Naive B cell (primary cell): ENCODE results near the gene ATP1B4. TPM values are rescaled to one million over a fixed set of nuclear protein-coding genes. Genes with fewer than 3 reads are reported as not detected.

ENCODE experiments used
- ATAC-seq, 2 donors: fragments of 150-1000 bp; cut with Tn5 transposase; 2 replicates each; pipeline ENCODE4 v1.10.0; 2021; ENCODE audit warnings: low read depth in 2 of 2, mild to moderate bottlenecking in 2 of 2, moderate library complexity in 2 of 2
- DNase-seq: peaks from one replicate; pipeline ENCODE4 v3.0.0; 2022
- H3K27ac Mint-ChIP-seq, 6 donors: one replicate each; pipeline ENCODE4 v1.8.0; 2020 to 2022; ENCODE audit warnings: mild to moderate bottlenecking in 6 of 6, mixed read lengths in 6 of 6, moderate library complexity in 5 of 6, inconsistent platforms in 2 of 6
- H3K27me3 Mint-ChIP-seq, 3 donors: one replicate each; pipeline ENCODE4 v1.8.0; 2021 to 2022; ENCODE audit warnings: mixed read lengths in 3 of 3, mild to moderate bottlenecking in 1 of 3
- H3K36me3 Mint-ChIP-seq, 2 donors: one replicate each; pipeline ENCODE4 v1.8.0; 2020 to 2022; ENCODE audit warnings: mixed read lengths in 2 of 2, inconsistent platforms in 1 of 2, mild to moderate bottlenecking in 1 of 2
- H3K4me1 Mint-ChIP-seq, 3 donors: one replicate each; pipeline ENCODE4 v1.8.0; 2020 to 2022; ENCODE audit warnings: mixed read lengths in 3 of 3, inconsistent platforms in 1 of 3, mild to moderate bottlenecking in 1 of 3, moderate library complexity in 1 of 3
- H3K4me3 Mint-ChIP-seq, 8 donors: one replicate each; pipeline ENCODE4 v1.8.0; 2020 to 2022; ENCODE audit warnings: mild to moderate bottlenecking in 8 of 8, mixed read lengths in 8 of 8, moderate library complexity in 8 of 8, inconsistent platforms in 2 of 8
- H3K9me3 Mint-ChIP-seq, 7 donors: one replicate each; pipeline ENCODE4 v1.8.0; 2020 to 2022; ENCODE audit warnings: mixed read lengths in 7 of 7, mild to moderate bottlenecking in 5 of 7, inconsistent platforms in 2 of 7, moderate library complexity in 1 of 7
- polyA plus RNA-seq, 6 donors: library from polyadenylated mRNA; unstranded; fragments of 300-500 nt; fragmentation: Illumina TruSeq; gene quantifications; one replicate each; pipeline ENCODE4 v1.2.3, GENCODE V29; 2021; ENCODE audit warnings: low read depth in 6 of 6

ATP1B4 gene
- polyA plus RNA-seq, 6 donors from 2014 or later: not detected

GRCh38 chrX:120401301-120401700 is 39.4 kb downstream of the ATP1B4 start:
- Mint-ChIP-seq H3K27ac (no peak overlapping the region), H3K27me3 (peaks cover 0 to 9% (median 3%) of the 10 kb centered on the region in 3 donors), H3K4me1 (no peaks in the 10 kb centered on the region)

DNA sequence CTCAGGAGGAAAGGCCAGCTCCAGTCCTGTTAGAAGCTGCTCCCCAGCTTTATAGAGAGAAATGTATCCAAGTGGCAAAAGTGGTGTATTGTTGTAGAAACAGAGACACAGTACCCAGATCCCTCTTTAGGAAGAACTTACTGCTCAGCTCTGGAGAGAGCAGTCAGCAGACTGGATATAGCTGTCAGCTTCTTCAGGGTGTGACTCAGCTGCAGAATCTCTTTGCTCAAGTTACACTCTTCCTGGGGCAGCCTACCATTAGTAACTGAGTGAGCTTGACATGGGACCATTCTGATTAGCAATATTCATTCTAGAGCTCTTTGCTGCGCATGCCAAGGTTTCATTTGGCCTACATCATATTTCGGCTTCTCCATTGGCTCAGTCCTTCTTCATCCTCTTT is 40.5 kb downstream of the ATP1B4 start:
- Mint-ChIP-seq H3K4me3 (no peak overlapping the region), H3K27me3 (peaks cover 0 to 13% (median 5%) of the 10 kb centered on the region in 3 donors), H3K9me3 (peaks cover 0 to 15% (median 3%) of the 10 kb centered on the region in 7 donors), H3K4me1 (no peaks in the 10 kb centered on the region), H3K27ac (no peak overlapping the region), H3K36me3 (peaks cover 0 to 7% of the 10 kb centered on the region in 2 donors)
- ATAC-seq (no peak), DNase-seq (no peak)

More at GRCh38 chrX:120401301-120401700, 39.4 kb downstream of the ATP1B4 start:
- ATAC-seq: no peak
- peaks cover 0 to 14% (median 3%) of the 10 kb centered on the region in 7 donors for H3K9me3 Mint-ChIP-seq
- no peak overlapping the region for H3K4me3 Mint-ChIP-seq
- peaks cover 0 to 4% of the 10 kb centered on the region in 2 donors for H3K36me3 Mint-ChIP-seq
- DNase-seq: no peak

- Mint-ChIP-seq H3K27me3 (peaks cover 0 to 17% (median 8%) of the 10 kb centered on the region in 3 donors), H3K36me3 (peaks cover 0 to 13% of the 10 kb centered on the region in 2 donors), H3K9me3 (peaks cover 4 to 38% (median 16%) of the 10 kb centered on the region in 7 donors), H3K27ac (no peak overlapping the region), H3K4me3 (no peak overlapping the region), H3K4me1 (no peaks in the 10 kb centered on the region)
- ATAC-seq (no peak), DNase-seq (no peak)
These were observed 44.7 kb downstream of the ATP1B4 start for GRCh38 chrX:120406638-120407037.

- Mint-ChIP-seq H3K9me3 (peaks cover 4 to 38% (median 16%) of the 10 kb centered on the region in 7 donors), H3K27ac (peak overlapping the region in 1 of 6 donors; percentile 4), H3K27me3 (peaks cover 0 to 17% (median 8%) of the 10 kb centered on the region in 3 donors), H3K4me3 (no peak overlapping the region), H3K36me3 (peaks cover 0 to 13% of the 10 kb centered on the region in 2 donors), H3K4me1 (no peaks in the 10 kb centered on the region)
- DNase-seq: no peak
- ATAC-seq: no peak
These were observed 46.3 kb downstream of the ATP1B4 start for GRCh38 chrX:120408168-120408567.

- DNase-seq (peak; percentile 27), ATAC-seq (peak; percentile 76 to 84)
- Mint-ChIP-seq H3K4me3 (peak overlapping the region; percentile 1 to 82 (median 54)), H3K4me1 (peaks cover 23 to 30% (median 28%) of the 10 kb centered on the region in 3 donors), H3K9me3 (peaks cover 0 to 4% (median 0%) of the 10 kb centered on the region in 7 donors), H3K27me3 (no peaks in the 10 kb centered on the region), H3K27ac (peak overlapping the region; percentile 1 to 89 (median 74)), H3K36me3 (no peaks in the 10 kb centered on the region)
These were observed 57.6 kb downstream of the ATP1B4 start for GRCh38 chrX:120419463-120419862.

GRCh38 chrX:120426599-120426998 is 64.7 kb downstream of the ATP1B4 start:
- H3K27ac Mint-ChIP-seq: peak overlapping the region in 1 of 6 donors; percentile 47
- ATAC-seq (no peak), DNase-seq (no peak)
- peaks cover 15 to 26% (median 16%) of the 10 kb centered on the region in 3 donors for H3K4me1 Mint-ChIP-seq
- H3K36me3 Mint-ChIP-seq: peaks cover 0 to 3% of the 10 kb centered on the region in 2 donors
- no peaks in the 10 kb centered on the region for H3K27me3 Mint-ChIP-seq
- peaks cover 0 to 3% (median 0%) of the 10 kb centered on the region in 7 donors for H3K9me3 Mint-ChIP-seq
- H3K4me3 Mint-ChIP-seq: no peak overlapping the region

DNA sequence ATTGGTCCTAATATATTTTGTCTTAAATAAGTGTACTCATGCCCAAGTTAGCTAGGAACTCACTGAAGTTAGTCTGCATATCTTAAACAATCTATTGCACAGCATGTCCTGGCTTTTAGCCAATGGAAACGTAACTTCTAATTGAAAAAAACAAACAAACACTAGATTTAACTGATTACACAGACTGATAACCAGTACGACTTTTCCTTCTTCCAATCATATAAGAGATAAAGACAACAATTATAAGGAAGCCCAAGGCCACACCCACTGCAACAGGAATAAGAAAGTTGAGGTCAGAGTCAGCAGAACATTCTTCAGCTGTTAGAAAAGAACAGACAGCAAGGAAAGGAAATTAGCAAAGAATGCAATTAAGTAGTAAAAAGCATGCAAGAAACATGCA is 66.4 kb downstream of the ATP1B4 start:
- DNase-seq (no peak), ATAC-seq (no peak)
- peaks cover 17 to 34% (median 28%) of the 10 kb centered on the region in 3 donors for H3K4me1 Mint-ChIP-seq
- H3K9me3 Mint-ChIP-seq: peaks cover 0 to 12% (median 0%) of the 10 kb centered on the region in 7 donors
- H3K27me3 Mint-ChIP-seq: no peaks in the 10 kb centered on the region
- H3K4me3 Mint-ChIP-seq: no peak overlapping the region
- H3K36me3 Mint-ChIP-seq: peaks cover 0 to 11% of the 10 kb centered on the region in 2 donors
- H3K27ac Mint-ChIP-seq: peak overlapping the region in 2 of 6 donors; percentile 1 to 30

GRCh38 chrX:120429776-120430540 is 68.1 kb downstream of the ATP1B4 start:
- H3K36me3 Mint-ChIP-seq: peaks cover 0 to 11% of the 10 kb centered on the region in 2 donors
- no peak for DNase-seq
- H3K4me1 Mint-ChIP-seq: peaks cover 11 to 28% (median 23%) of the 10 kb centered on the region in 3 donors
- ATAC-seq: no peak
- H3K27me3 Mint-ChIP-seq: no peaks in the 10 kb centered on the region
- H3K27ac Mint-ChIP-seq: peak overlapping the region in 1 of 6 donors; percentile 23
- H3K4me3 Mint-ChIP-seq: no peak overlapping the region
- H3K9me3 Mint-ChIP-seq: peaks cover 0 to 12% (median 0%) of the 10 kb centered on the region in 7 donors

Other genes starting within 250 kb of the ATP1B4 start
- not detected for gene RHOXF1, start 246.2 kb upstream of the ATP1B4 start, polyA plus RNA-seq
- gene RHOXF2, start 203.5 kb upstream of the ATP1B4 start, polyA plus RNA-seq: under 1 TPM in 3 of 6 donors, not detected in 3; 0.11 to 0.16 (median 0.15) TPM
- gene ZBTB33, start 111.3 kb upstream of the ATP1B4 start, polyA plus RNA-seq: 10 to 100 TPM; 12.0 to 24.1 (median 15.9) TPM
- gene TMEM255A, start 50.6 kb upstream of the ATP1B4 start, polyA plus RNA-seq: under 1 TPM in 3 of 6 donors, not detected in 3; 0.15 to 0.24 (median 0.23) TPM
- 100 to 1,000 TPM in 1 of 6 donors, 10 to 100 TPM in 5; 72.9 to 142 (median 79.6) TPM for gene LAMP2, start 107.2 kb downstream of the ATP1B4 start, polyA plus RNA-seq
- 10 to 100 TPM; 20.5 to 26.3 (median 21.9) TPM for gene CUL4B, start 198.9 kb downstream of the ATP1B4 start, polyA plus RNA-seq
- gene MCTS1, start 242.0 kb downstream of the ATP1B4 start, polyA plus RNA-seq: 100 to 1,000 TPM in 2 of 6 donors, 10 to 100 TPM in 4; 73.7 to 106 (median 89.8) TPM